GM12878 (cell line): ENCODE data around the gene FIG4. TPM values are rescaled to one million over a fixed set of nuclear protein-coding genes. Genes with fewer than 3 reads are reported as not detected.
"Not testable (repeated sequence)": the region's sequence is repeated elsewhere in the genome, so short reads cannot be mapped to it uniquely, and the experiment has no call there.

ENCODE experiments used
- ATAC-seq: fragments of 200-7000 bp; cut with Tn5 transposase; 3 replicates; pipeline ENCODE4 v1.9.1; 2020; ENCODE audit warnings: mild to moderate bottlenecking, moderate library complexity
- BruUV-seq: library from RNA; stranded (reverse); fragments of 400-500 nt; replicated peaks from 2 replicates; lab custom pipeline; 2021; lab: Mats Ljungman, UMichigan
- CTCF ChIA-PET: fragments of 300-600 bp; sonication (Branson Sonifier 250); formaldehyde crosslinking; extraction: SDS; loops from one replicate; lab custom pipeline; 2021; ENCODE audit warnings: inconsistent platforms; lab: Yijun Ruan, JAX
- POLR2A ChIA-PET: fragments of 350-600 bp; formaldehyde crosslinking; extraction: SDS; loops from one replicate; lab custom pipeline; 2021; ENCODE audit warnings: inconsistent platforms; lab: Charles Lee
- RAD21 ChIA-PET: fragments of 300-600 bp; sonication (Branson Sonifier 250); formaldehyde crosslinking; loops from one replicate; lab custom pipeline; 2023; ENCODE audit warnings: antibody characterized with exemption; ENCODE audit not compliant: unreplicated experiment; lab: Charles Lee
- SMC1A ChIA-PET: fragments of 300-600 bp; sonication (Branson Sonifier 250); formaldehyde crosslinking; loops from one replicate; lab custom pipeline; 2023; ENCODE audit not compliant: unreplicated experiment, uncharacterized antibody; lab: Charles Lee
- DNase-seq: peaks from one replicate; pipeline ENCODE4 v3.0.0-alpha.2; 2011; ENCODE audit warnings: low read depth, low spot score
- FAIRE-seq: peaks from 3 replicates; lab custom pipeline; 2011; peaks lifted over from hg19 to GRCh38; lab: Jason Lieb, UNC
- H2AFZ ChIP-seq: 2 replicates; pipeline ENCODE4 v1.6.0; 2011; ENCODE audit warnings: low read depth, low read length, control low read depth; ENCODE audit not compliant: control insufficient read depth
- H3K27ac ChIP-seq: 2 replicates; pipeline ENCODE4 v1.5.1; 2011; ENCODE audit warnings: control low read depth; ENCODE audit not compliant: control insufficient read depth, insufficient read depth
- H3K27me3 ChIP-seq, 2 experiments: replicated peaks in 1 of 2; 2 replicates each; pipeline versions ENCODE4 v1.6.0 to v1.6.1; 2011; ENCODE audit warnings: low read length in 1 of 2; ENCODE audit not compliant: control insufficient read depth in 2 of 2, insufficient read depth in 2 of 2
- H3K36me3 ChIP-seq, 2 experiments: 2 replicates each; pipeline ENCODE4 v1.5.1; 2011; ENCODE audit warnings: low read length in 1 of 2; ENCODE audit not compliant: control insufficient read depth in 2 of 2, insufficient read depth in 2 of 2
- H3K4me1 ChIP-seq: 2 replicates; pipeline ENCODE4 v1.6.1; 2011; ENCODE audit warnings: mild to moderate bottlenecking, low read length, moderate library complexity, mixed read lengths; ENCODE audit not compliant: control insufficient read depth, insufficient read depth
- H3K4me2 ChIP-seq: 2 replicates; pipeline ENCODE4 v1.6.0; 2011; ENCODE audit warnings: control low read depth; ENCODE audit not compliant: control insufficient read depth, insufficient read depth
- H3K4me3 ChIP-seq: fragments of 200-600 bp; sonication (generic); 2 replicates; pipeline ENCODE4 v1.5.1; 2016
- H3K79me2 ChIP-seq: 2 replicates; pipeline ENCODE4 v1.6.0; 2011; ENCODE audit warnings: low read length; ENCODE audit not compliant: control insufficient read depth, insufficient read depth
- H3K9ac ChIP-seq: 2 replicates; pipeline ENCODE4 v1.8.0; 2011; ENCODE audit warnings: low read length, control low read depth, mixed read lengths; ENCODE audit not compliant: control insufficient read depth, insufficient read depth
- H3K9me3 ChIP-seq: replicated peaks from 3 replicates; pipeline ENCODE4 v1.5.1; 2011; ENCODE audit warnings: mild to moderate bottlenecking, low read length; ENCODE audit not compliant: control insufficient read depth, insufficient read depth
- H4K20me1 ChIP-seq: 2 replicates; pipeline ENCODE4 v1.6.0; 2011; ENCODE audit not compliant: control insufficient read depth, insufficient read depth
- BCL11A ChIP-seq: IDR thresholded peaks from 2 replicates; pipeline ENCODE4 v1.6.1; 2011; ENCODE audit warnings: low read depth, low read length
- CBFB ChIP-seq: IDR thresholded peaks from 2 replicates; pipeline ENCODE4 v1.6.1; 2016; ENCODE audit warnings: antibody characterized with exemption, low read depth
- CEBPB ChIP-seq, 2 experiments: fragments of 150-350 bp in 1 of 2; IDR thresholded peaks; 2 replicates each; pipeline ENCODE4 v1.6.1; 2012 to 2014; ENCODE audit warnings: low read depth in 2 of 2, low read length in 2 of 2, borderline replicate concordance in 1 of 2, inconsistent platforms in 1 of 2
- CREB1 ChIP-seq: IDR thresholded peaks from 2 replicates; pipeline ENCODE4 v1.6.1; 2012; ENCODE audit warnings: low read depth, mild to moderate bottlenecking, inconsistent platforms
- EP300 ChIP-seq, 2 experiments: fragments of 150-350 bp in 1 of 2; IDR thresholded peaks; 2 replicates each; pipeline ENCODE4 v1.6.1; 2011 to 2012; ENCODE audit warnings: low read depth in 2 of 2, low read length in 2 of 2, borderline replicate concordance in 1 of 2, improper control_type of control experiment in 1 of 2, inconsistent platforms in 1 of 2; ENCODE audit not compliant: control insufficient read depth in 1 of 2
- GATAD2B ChIP-seq: fragments of 450-650 bp; conservative IDR thresholded peaks from 2 replicates; pipeline ENCODE4 v1.6.1; 2017; ENCODE audit warnings: low read depth, mild to moderate bottlenecking, moderate library complexity
- KDM1A ChIP-seq: fragments of 200-600 bp; sonication (generic); IDR thresholded peaks from 2 replicates; pipeline ENCODE4 v1.6.1; 2016; ENCODE audit warnings: borderline replicate concordance
- MEF2B ChIP-seq: fragments of 450-650 bp; IDR thresholded peaks from 2 replicates; pipeline ENCODE4 v1.6.1; 2018; ENCODE audit warnings: mild to moderate bottlenecking, moderate library complexity; ENCODE audit not compliant: partially characterized antibody, poor library complexity, severe bottlenecking
- MTA2 ChIP-seq: fragments of 450-650 bp; IDR thresholded peaks from 2 replicates; pipeline ENCODE4 v1.6.1; 2016; ENCODE audit warnings: low read depth, mild to moderate bottlenecking, moderate library complexity
- MYB ChIP-seq: fragments of 150-350 bp; IDR thresholded peaks from 2 replicates; pipeline ENCODE4 v1.6.1; 2014; ENCODE audit warnings: mild to moderate bottlenecking, low read depth, low read length, borderline replicate concordance
- MYC ChIP-seq: IDR thresholded peaks from 2 replicates; pipeline ENCODE4 v1.6.1; 2011; ENCODE audit warnings: mild to moderate bottlenecking, low read length, moderate library complexity, inconsistent platforms; ENCODE audit not compliant: insufficient read depth, insufficient replicate concordance, insufficient read length, severe bottlenecking
- PKNOX1 ChIP-seq: fragments of 450-650 bp; IDR thresholded peaks from 2 replicates; pipeline ENCODE4 v1.6.1; 2016; ENCODE audit warnings: mild to moderate bottlenecking
- RELA ChIP-seq: fragments of 450-650 bp; IDR thresholded peaks from 2 replicates; pipeline ENCODE4 v1.8.0; 2014; ENCODE audit warnings: borderline replicate concordance; ENCODE audit not compliant: partially characterized antibody
- SMARCA5 ChIP-seq: fragments of 450-650 bp; IDR thresholded peaks from 2 replicates; pipeline ENCODE4 v1.6.1; 2017; ENCODE audit warnings: mild to moderate bottlenecking
- ZNF687 ChIP-seq: fragments of 450-650 bp; IDR thresholded peaks from 2 replicates; pipeline ENCODE4 v1.6.1; 2017; ENCODE audit warnings: mild to moderate bottlenecking, moderate library complexity
- WGBS: methylation state at CpG from one replicate; pipeline ENCODE4 v1.1.6; 2016; ENCODE audit warnings: low lambda C conversion rate; ENCODE audit not compliant: insufficient replicate concordance, insufficient coverage; ENCODE audit errors: missing lambda C conversion rate; 5-methylcytosine and 5-hydroxymethylcytosine counted together
- in situ Hi-C: fragments of 300-500 bp; cut with MboI; formaldehyde crosslinking; loops from 9 replicates; pipeline ENCODE4 v1.14.3; 2018; ENCODE audit warnings: mixed read lengths
- intact Hi-C: fragments of 100-400 bp; cut with micrococcal nuclease; formaldehyde crosslinking; loops from one replicate; pipeline ENCODE4 v1.14.2; 2022; ENCODE audit not compliant: unreplicated experiment
- polyA plus RNA-seq, 11 experiments: library from polyadenylated mRNA; depleted of rRNA in 4 of 11; unstranded in 6 of 11; stranded (reverse) in 5 of 11; fragments of >200 nt; fragmentation: Nextera tagmentation in 4 of 11; fragmentation: Illumina TruSeq in 1 of 11; extraction: Ambion mirVana in 4 of 11; extraction: Trizol in 1 of 11; gene quantifications; 1 replicate in 1 of 11; 2 replicates in 10 of 11; pipeline versions ENCODE4 v1.2.1 to v1.2.3, GENCODE V29; 2011 to 2016; ENCODE audit warnings: inconsistent platforms in 2 of 11, missing spikeins in 2 of 11, low read depth in 1 of 11
- total RNA-seq, 4 experiments: library from RNA; depleted of rRNA in 3 of 4; stranded (reverse); fragments of >200 nt in 3 of 4; fragmentation: Illumina TruSeq in 1 of 4; extraction: Trizol in 1 of 4; gene quantifications; 2 replicates each; pipeline versions ENCODE4 v1.2.1 to v1.2.3, GENCODE V29; 2013 to 2021

Gene FIG4
- total and polyA plus RNA-seq, 10 of the 15 experiments (the other 5 are each of a cell fraction or from before 2014, with no cell fraction given): 3.8 to 23.2 (median 11.8) TPM

- intact Hi-C loops (no loop called here), in situ Hi-C loops (no loop called here)
- no peak for ATAC-seq
- H3K4me2 ChIP-seq: no peak overlapping the region
- POLR2A ChIA-PET: no interaction called here
- no peak overlapping the region for H2AFZ ChIP-seq
- H3K27me3 ChIP-seq: no peaks in the 10 kb centered on the region
- no peak overlapping the region for H3K9ac ChIP-seq
- no peaks in the 10 kb centered on the region for H3K36me3 ChIP-seq
- no peak overlapping the region for H3K27ac ChIP-seq
- H3K79me2 ChIP-seq: no peaks in the 10 kb centered on the region
- TF ChIP-seq CBFB (no peak), EP300 (IDR thresholded peaks at IDR 0.05; ENCODE audit: borderline replicate concordance in 1 of 2, control insufficient read depth in 1 of 2, low read depth in 2 of 2, low read length in 2 of 2) (no peak), CREB1 (no peak), SMARCA5 (no peak), PKNOX1 (no peak), MYC (no peak), MEF2B (no peak), BCL11A (no peak), MYB (no peak), RELA (no peak), GATAD2B (no peak), ZNF687 (no peak), KDM1A (no peak), MTA2 (no peak), CEBPB (IDR thresholded peaks at IDR 0.05; ENCODE audit: borderline replicate concordance in 1 of 2, low read depth in 2 of 2, low read length in 2 of 2) (no peak)
- no peak overlapping the region for H3K4me3 ChIP-seq
- H4K20me1 ChIP-seq: no peaks in the 10 kb centered on the region
- no peak for FAIRE-seq
- CTCF ChIA-PET: interaction anchor here (3.0 kb wide), 1 partner anchor 213 kb away, joined by 11 read pairs; no protein-coding TSS in a partner anchor
- no TSS peak for BruUV-seq
- SMC1A ChIA-PET: interaction anchor here (1.7 kb wide), 1 partner anchor 18 kb away, joined by 6 read pairs; no protein-coding TSS in a partner anchor
- peaks cover 1% of the 10 kb centered on the region; the same call in 1 of the 3 replicates for H3K9me3 ChIP-seq
- DNase-seq: no peak
- no peaks in the 10 kb centered on the region for H3K4me1 ChIP-seq
- 98% methylated on average over 2 of the region's 2 CpGs for WGBS
- RAD21 ChIA-PET: no interaction called here
Measured at GRCh38 chr6:109826551-109826950, 135.5 kb downstream of the FIG4 start.

GRCh38 chr6:109831352-109831751 is 140.3 kb downstream of the FIG4 start:
- CTCF ChIA-PET, H3K36me3 ChIP-seq, DNase-seq, in situ Hi-C loops, H3K9ac ChIP-seq, H3K79me2 ChIP-seq, SMC1A ChIA-PET, ATAC-seq, POLR2A ChIA-PET, H3K4me2 ChIP-seq, FAIRE-seq, H3K27me3 ChIP-seq, H3K9me3 ChIP-seq, H4K20me1 ChIP-seq, intact Hi-C loops, H3K4me3 ChIP-seq, RAD21 ChIA-PET, H2AFZ ChIP-seq, H3K27ac ChIP-seq, BruUV-seq, H3K4me1 ChIP-seq: not testable (repeated sequence)
